Measurements from ENCODE around the gene PEDS1. TPM values are rescaled to one million over a fixed set of nuclear protein-coding genes. Genes with fewer than 3 reads are reported as not detected.

The PEDS1 gene
- total and polyA plus RNA-seq, 2 of the 4 experiments (the other 2 are of a cell fraction) = 24.0 to 59.9 TPM

DNA sequence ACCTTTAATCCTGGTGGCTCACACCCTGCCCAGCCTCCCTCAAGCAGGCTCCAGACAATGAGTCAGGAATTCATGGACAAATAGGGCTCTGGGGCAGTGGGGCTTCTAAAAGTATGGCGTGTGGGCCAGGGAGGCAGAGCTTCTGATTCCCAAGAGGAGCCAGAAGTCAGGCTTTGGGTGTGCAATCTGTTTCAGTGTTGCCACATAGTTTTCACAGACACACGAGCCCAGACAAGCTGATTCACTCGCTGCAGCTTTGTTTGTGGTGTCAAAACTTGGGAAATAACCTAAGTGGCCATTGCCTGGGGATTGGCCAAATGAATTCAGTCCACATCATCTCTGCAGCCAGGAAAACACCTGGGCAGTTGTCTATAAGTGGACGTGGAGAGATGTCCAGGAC, 9.2 kb downstream of the PEDS1 start:
- ChIA-PET POLR2A (ENCODE audit: unreplicated experiment) (interaction anchor here (0.8 to 1.3 kb wide), 2 partner anchors 9 to 22 kb away, joined by 4 to 6 read pairs; partner anchors contain the start of gene PEDS1), CTCF (interaction anchor here (0.5 to 0.6 kb wide), 2 partner anchors 54 to 630 kb away, joined by 3 read pairs; no protein-coding TSS in a partner anchor)
- 0 out of 2 replicates have a peak, but pooled peaks have one; percentile 7 for TF ChIP-seq RAD21 (IDR thresholded peaks at IDR 0.05; ENCODE audit: low read length)
- TF ChIP-seq SMC3 (IDR thresholded peaks at IDR 0.05; ENCODE audit: low read depth, low read length) = peak; percentile 13; the same call in 1 of the 2 replicates
- TF ChIP-seq BHLHE40 (IDR thresholded peaks at IDR 0.05; ENCODE audit: low read depth, low read length) = peak; percentile 95
- TF ChIP-seq FOS (IDR thresholded peaks at IDR 0.05; ENCODE audit: low read depth, low read length) = peak; percentile 87
- TF ChIP-seq MXI1 (IDR thresholded peaks at IDR 0.05; ENCODE audit: borderline replicate concordance, low read depth, low read length) = peak; percentile 57; the same call in 1 of the 2 replicates
- TF ChIP-seq POLR2A (IDR thresholded peaks at IDR 0.05; ENCODE audit: low read depth, low read length) = no peak; the same call in 1 of the 2 replicates
- peak; percentile 34 for TF ChIP-seq RCOR1 (IDR thresholded peaks at IDR 0.05; ENCODE audit: insufficient replicate concordance, low read length)
- TF ChIP-seq MAZ (IDR thresholded peaks at IDR 0.05; ENCODE audit: borderline replicate concordance, low read depth, low read length) = peak; percentile 45; the same call in 1 of the 2 replicates
- no peak for TF ChIP-seq RFX5 (IDR thresholded peaks at IDR 0.05; ENCODE audit: low read depth, low read length)
- TF ChIP-seq MAFK (IDR thresholded peaks at IDR 0.05; ENCODE audit: low read depth, low read length) = no peak
- no peak for TF ChIP-seq CHD1 (IDR thresholded peaks at IDR 0.05; ENCODE audit: low read depth, low read length)
- TF ChIP-seq, protein P1, sequence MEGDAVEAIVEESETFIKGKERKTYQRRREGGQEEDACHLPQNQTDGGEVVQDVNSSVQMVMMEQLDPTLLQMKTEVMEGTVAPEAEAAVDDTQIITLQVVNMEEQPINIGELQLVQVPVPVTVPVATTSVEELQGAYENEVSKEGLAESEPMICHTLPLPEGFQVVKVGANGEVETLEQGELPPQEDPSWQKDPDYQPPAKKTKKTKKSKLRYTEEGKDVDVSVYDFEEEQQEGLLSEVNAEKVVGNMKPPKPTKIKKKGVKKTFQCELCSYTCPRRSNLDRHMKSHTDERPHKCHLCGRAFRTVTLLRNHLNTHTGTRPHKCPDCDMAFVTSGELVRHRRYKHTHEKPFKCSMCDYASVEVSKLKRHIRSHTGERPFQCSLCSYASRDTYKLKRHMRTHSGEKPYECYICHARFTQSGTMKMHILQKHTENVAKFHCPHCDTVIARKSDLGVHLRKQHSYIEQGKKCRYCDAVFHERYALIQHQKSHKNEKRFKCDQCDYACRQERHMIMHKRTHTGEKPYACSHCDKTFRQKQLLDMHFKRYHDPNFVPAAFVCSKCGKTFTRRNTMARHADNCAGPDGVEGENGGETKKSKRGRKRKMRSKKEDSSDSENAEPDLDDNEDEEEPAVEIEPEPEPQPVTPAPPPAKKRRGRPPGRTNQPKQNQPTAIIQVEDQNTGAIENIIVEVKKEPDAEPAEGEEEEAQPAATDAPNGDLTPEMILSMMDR (conservative IDR thresholded peaks at IDR 0.05; ENCODE audit: low read depth, low read length) = no peak
- TF ChIP-seq CEBPB (IDR thresholded peaks at IDR 0.05; ENCODE audit: low read depth, low read length) = peak; percentile 100
- TF ChIP-seq, protein P2, sequence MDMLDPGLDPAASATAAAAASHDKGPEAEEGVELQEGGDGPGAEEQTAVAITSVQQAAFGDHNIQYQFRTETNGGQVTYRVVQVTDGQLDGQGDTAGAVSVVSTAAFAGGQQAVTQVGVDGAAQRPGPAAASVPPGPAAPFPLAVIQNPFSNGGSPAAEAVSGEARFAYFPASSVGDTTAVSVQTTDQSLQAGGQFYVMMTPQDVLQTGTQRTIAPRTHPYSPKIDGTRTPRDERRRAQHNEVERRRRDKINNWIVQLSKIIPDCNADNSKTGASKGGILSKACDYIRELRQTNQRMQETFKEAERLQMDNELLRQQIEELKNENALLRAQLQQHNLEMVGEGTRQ (IDR thresholded peaks at IDR 0.05; ENCODE audit: low read depth, low read length) = peak; percentile 23; the same call in 1 of the 2 replicates
- peak; percentile 66; the same call in 1 of the 2 replicates for TF ChIP-seq NFE2L2 (IDR thresholded peaks at IDR 0.05; ENCODE audit: low read depth, low read length)
- peaks cover 36% of the 10 kb centered on the region for H3K9me1 ChIP-seq (ENCODE audit: insufficient read depth, low read length)
- peak overlapping the region; percentile 50; the same call in 1 of the 2 replicates for H3K27ac ChIP-seq (ENCODE audit: insufficient read depth, low read length)
- no CpG with 5 or more reads among the region's 4 CpGs for WGBS, 2 experiments (ENCODE audit: extremely low coverage in 2 of 2, insufficient read length in 1 of 2)
- H3K9me3 ChIP-seq (ENCODE audit: control insufficient read depth, insufficient read depth, low read length) = no peaks in the 10 kb centered on the region
- no peak overlapping the region for H3K56ac ChIP-seq (ENCODE audit: extremely low read depth, insufficient read depth, low read length)
- peaks cover 59% of the 10 kb centered on the region for H3K36me3 ChIP-seq (ENCODE audit: control insufficient read depth, insufficient read depth, low read length)
- peaks cover 30% of the 10 kb centered on the region for H3K4me1 ChIP-seq (ENCODE audit: control insufficient read depth, insufficient read depth, low read length)
- H3K27me3 ChIP-seq (ENCODE audit: control insufficient read depth, insufficient read depth, low read length) = no peaks in the 10 kb centered on the region
- BruUV-seq (replicated peaks) = no TSS peak
- H2AK5ac ChIP-seq (ENCODE audit: low read depth, low read length) = no peak overlapping the region
- DNase-seq = peak; percentile 99
- H3K14ac ChIP-seq (replicated peaks; ENCODE audit: low read depth, low read length) = no peak overlapping the region
- H2AK9ac ChIP-seq (replicated peaks; ENCODE audit: low read depth, low read length, poor library complexity) = no peak overlapping the region
- H2BK120ac ChIP-seq (ENCODE audit: low read depth, low read length) = peak overlapping the region; percentile 21; the same call in 1 of the 2 replicates
- H3K18ac ChIP-seq (ENCODE audit: low read depth, low read length) = no peak overlapping the region
- no peak overlapping the region for H4K5ac ChIP-seq (ENCODE audit: low read depth, low read length)
- peak overlapping the region; percentile 15; the same call in 1 of the 2 replicates for H2BK20ac ChIP-seq (ENCODE audit: low read depth, low read length)
- intact Hi-C loops (cut with micrococcal nuclease) (loop anchor here (1.0 kb wide), 1 partner anchor 22 kb away; no protein-coding TSS in a partner anchor), dilution Hi-C loops (cut with HindIII; ENCODE audit: low sequenced_read_pairs, unreplicated experiment) (no loop called here), in situ Hi-C loops (cut with MboI; ENCODE audit: low sequenced_read_pairs) (no loop called here)
- H4K8ac ChIP-seq (ENCODE audit: low read depth in 2 of 2, low read length in 2 of 2) = no peak overlapping the region; a peak in 1 of 4 replicates
- no peak overlapping the region for H3K4me3 ChIP-seq (ENCODE audit: insufficient read depth, low read depth, low read length)
- no peak overlapping the region for H3K4me2 ChIP-seq (ENCODE audit: low read depth, low read length)
- peak overlapping the region; percentile 63 for H2BK5ac ChIP-seq (ENCODE audit: low read depth, low read length, poor library complexity, severe bottlenecking)
- peak; percentile 86 for ATAC-seq (ENCODE audit: low read depth)
- H3K79me1 ChIP-seq (ENCODE audit: low read depth in 1 of 2, low read length in 2 of 2) = peaks cover 42 to 83% of the 10 kb centered on the region in 2 experiments
- no peak overlapping the region for H3K9ac ChIP-seq (ENCODE audit: low read depth, low read length)
- H4K20me1 ChIP-seq (ENCODE audit: insufficient read depth, low read length) = peaks cover 65% of the 10 kb centered on the region
- no peak overlapping the region for H2BK15ac ChIP-seq (ENCODE audit: low read depth, low read length)
- H3K4ac ChIP-seq (ENCODE audit: low read depth, low read length) = peak overlapping the region; percentile 15; the same call in 1 of the 2 replicates
- no peak overlapping the region for H4K91ac ChIP-seq (ENCODE audit: insufficient read depth, low read depth, low read length)
- H3K23ac ChIP-seq (ENCODE audit: low read depth, low read length) = no peak overlapping the region
- no peak overlapping the region for H2AFZ ChIP-seq (replicated peaks; ENCODE audit: low read length, poor library complexity)

Data from IMR-90 (cell line).